Stimulated activated CD8-positive, alpha-beta memory T cell treated with anti-CD3 and anti-CD28 coated beads, Interleukin-15, amount 100 ng/mL, for 24 hours (primary cell): ENCODE data around the gene TMEM191C.
"Not testable (repeated sequence)": the region's sequence is repeated elsewhere in the genome, so short reads cannot be mapped to it uniquely, and the experiment has no call there.

Source experiments
- DNase-seq: peaks from one replicate; pipeline ENCODE4 v3.0.0-alpha.2; 2020; ENCODE audit warnings: low read depth

Gene TMEM191C

DNA sequence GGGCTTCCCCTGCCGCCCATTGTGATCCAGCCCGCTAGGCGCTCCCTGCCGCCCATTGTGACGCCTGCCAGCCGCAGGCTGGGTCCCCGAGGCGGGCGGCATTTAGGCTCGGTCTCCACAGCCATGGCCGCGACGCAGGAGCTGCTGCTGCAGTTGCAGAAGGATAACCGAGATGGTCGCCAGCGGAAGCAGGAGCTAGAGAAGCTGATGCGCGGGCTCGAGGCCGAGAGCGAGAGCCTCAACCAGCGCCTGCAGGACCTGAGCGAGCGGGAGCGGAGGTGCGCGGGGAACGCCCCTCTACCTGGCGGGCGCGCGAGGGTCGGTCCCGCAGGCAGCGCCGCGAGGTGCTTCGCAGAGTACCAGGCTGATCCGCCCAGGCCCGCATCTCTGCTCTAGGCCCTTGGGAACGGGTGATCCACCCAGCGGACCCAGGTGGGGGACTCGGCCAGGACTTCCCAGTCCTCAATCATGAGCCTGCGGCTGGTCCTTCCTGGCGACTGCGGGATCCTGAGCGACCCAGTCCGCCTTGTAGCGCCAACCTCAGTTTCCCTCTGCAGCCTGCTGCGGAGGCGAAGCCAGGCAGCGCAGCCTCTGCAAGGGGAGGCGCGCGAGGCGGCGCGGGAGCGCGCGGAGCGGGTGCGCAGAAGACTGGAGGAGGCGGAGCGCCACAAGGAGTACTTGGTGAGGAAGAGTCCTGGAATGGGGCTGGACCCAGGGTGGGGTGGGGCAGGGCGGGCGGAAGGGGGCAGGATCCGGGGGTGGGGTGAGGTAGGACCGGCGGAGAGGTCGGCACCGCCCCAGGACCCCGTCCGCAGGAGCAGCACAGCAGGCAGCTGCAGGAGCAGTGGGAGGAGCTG is at the start of gene TMEM191C:
TMEM191C (plus strand) TSS at position 51 of the 857 bp plus-strand sequence; CDS start at position 124, 73 bp downstream.
- DNase-seq = not testable (repeated sequence)

DNA sequence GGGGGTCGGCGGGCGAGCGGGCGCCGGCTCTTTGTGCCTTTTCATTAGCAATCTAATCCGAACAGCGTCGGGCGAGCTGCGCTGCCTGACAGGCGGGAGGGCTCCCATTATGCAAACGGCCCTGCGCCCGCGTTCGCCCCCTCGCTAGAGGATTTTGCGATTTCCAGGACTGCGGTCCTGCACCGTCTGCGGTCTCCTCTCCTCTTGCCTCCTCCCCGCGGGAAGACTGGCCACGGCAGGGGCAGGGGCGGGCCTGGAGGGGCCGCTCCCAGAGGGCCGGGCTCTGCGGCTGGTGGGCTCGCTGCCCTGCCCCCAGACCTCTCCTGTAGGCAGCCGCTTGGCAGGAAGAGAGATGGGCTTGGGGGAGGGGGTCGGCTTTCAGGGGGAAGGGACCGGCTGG is 49.3 kb upstream of the TMEM191C start:
- DNase-seq = not testable (repeated sequence)

DNA sequence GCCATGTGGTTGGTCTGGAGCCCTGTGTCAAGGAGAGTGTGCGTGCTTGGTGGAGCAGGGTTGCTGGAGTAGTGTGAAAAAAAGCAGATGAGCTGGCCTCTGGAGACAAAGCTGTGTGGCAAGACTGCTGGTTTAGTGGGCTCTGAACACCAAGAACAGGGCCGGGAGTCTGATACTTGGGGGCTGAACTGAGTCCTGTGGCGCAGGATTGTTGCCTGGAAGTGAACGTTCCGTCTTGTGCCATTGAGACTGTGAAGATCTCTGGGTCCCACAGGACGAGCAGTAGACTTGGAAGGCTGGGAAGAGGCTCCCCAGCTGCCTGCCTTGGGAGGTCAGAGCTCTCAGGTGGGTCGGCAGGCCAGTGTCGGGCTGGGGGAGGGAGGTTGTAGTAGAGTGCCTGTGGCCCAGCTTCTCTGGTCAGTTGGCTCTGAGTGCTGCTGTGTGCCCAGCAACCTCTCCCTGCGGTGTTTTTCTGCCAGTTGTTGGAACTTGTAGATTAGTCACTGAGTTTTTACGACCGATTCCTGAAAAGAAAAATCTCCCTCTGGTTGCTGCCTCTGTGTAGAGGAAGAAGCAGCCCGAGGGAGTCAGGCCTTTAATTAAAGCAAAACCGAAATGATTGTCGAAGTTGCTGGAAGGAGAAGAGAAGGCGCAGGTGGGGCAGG is 48.1 kb upstream of the TMEM191C start:
- not testable (repeated sequence) for DNase-seq

DNA sequence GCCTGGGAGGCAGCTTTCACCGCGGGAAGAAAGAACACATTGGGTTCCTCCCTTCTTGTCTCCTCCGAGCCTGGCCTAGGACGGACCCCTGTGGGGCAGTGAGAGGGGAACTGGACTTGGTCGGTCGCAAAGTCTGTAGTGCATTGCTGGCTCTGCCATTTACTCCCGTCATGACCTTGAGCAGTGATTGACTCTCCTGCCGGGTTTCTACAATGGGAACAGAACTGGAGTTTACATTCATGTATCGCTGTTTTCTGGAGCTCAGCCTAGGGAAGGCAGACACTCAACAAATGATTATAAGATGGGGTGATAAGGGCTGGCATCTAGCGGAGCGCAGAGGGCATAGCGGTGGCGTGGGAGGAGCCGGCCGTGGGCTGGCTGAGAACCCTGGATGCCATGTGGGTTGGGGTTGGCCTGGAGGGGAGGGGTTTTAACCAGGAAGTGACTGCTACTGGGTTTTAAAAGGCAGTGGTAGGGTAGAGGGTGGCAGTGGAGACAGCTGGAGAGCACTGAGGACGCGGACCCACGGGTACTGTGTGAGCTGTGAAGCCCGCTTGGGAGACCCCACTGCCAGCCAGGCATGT is 46.9 kb upstream of the TMEM191C start:
- not testable (repeated sequence) for DNase-seq

DNA sequence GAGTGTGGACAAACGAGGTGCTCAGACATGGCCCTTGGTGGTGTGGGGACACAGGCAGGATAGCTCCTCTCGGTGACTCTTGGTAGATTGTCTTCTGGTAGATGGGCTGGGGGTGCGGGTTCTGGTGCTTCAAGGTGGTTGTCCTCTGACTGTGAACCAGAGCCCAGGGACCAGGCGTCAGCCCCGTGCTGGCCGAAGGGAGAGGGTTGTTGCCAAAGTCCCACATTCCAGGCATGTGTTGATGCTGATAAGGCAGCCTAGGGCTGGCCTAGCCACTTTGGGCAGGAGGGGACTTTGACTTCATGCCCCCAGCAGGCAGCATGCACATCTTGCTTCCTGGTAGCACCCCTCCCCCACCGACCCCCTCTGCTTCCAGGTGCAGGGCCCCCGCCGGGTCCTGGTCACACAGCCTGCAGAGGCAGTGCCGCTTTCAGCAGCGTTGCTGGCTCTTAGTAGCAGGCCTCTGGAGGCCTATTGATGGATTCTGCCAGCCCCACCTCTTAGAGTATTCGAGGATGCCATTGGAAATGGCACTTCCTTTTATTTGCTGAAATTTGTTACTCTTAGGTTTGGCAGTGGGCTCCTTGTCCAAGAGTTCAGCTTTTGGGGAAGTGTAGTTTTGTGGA is 43.0 kb upstream of the TMEM191C start:
- DNase-seq = not testable (repeated sequence)

DNA sequence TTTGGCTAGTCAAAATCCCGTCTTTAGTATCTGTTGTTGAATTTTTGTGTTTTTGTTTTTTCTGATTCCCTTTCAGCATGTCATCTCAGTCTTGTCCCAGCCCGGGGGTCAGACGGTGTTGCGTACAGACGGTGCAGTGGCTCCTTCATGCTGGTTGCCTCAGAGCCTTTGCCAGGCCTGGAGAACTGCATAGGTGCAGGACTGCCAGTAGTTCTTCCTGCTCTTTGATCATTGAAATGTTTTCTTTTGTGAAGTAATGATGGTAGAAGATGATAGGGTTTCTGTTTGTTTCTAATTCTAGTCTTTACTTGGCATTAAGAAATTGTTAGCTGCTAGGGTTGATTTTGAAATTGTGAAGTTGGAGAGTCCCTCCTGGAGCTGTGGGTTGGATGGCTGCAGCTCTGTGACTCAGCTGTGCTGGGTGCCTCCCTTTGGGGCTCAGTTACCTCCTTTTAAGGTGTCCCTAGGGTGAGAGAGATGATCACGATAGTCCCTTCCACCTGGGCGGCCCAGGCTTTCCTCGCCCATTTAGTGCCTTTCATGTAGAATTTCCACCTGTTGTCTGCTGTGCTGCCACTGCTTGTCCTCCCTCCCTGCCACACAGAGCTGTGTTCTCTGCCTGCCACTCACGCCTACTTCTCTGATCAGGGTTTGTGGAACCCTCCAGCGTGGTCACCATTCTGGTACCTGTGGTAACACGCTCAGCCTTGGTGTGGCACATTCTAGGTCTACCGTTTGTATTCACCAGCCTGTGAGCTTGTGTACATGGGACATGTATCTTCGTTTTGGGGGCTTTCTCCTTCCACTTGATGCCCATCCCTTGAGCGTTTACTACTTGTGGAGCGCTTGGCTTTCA is 32.6 kb upstream of the TMEM191C start:
- DNase-seq = not testable (repeated sequence)

DNA sequence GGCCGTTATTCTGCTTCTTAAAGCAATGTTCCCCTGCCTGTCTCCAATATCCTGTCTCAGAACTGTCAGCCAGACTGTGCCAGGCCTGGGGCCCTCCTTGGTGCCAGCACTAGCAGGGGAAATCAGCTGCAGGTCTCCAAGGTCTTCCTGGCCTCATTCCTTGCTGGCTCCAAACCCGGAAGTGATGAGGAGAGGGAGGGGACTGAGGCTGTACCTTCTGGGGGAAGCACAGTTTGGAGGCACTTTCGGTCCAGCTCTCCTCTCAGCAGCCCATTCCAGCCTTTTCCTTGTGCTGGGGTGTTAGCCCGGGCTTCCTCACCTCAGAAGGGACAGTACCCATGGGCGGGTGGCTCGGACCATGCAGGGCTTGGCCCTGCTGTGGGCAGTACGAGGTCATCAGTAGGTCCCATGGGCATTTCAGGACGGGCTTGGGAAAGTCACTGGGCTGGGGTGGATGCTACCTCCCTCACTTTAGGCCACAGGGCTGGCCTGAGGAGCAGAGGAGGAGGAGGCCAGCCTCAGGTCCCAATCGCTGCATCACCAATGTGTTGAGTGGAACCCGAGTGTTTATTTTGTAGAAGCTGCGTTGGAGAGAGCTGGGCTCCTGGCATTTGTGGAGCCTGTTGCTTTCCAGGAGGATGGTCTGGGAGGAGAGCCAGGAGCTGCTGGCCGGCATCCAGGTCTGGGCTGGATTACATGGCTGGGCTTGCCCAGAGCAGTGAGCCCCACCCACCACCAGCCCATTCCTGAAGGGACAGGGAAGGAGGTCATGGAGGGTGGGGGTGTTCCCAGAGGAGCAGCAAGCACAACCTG is 31.0 kb upstream of the TMEM191C start:
- not testable (repeated sequence) for DNase-seq

DNA sequence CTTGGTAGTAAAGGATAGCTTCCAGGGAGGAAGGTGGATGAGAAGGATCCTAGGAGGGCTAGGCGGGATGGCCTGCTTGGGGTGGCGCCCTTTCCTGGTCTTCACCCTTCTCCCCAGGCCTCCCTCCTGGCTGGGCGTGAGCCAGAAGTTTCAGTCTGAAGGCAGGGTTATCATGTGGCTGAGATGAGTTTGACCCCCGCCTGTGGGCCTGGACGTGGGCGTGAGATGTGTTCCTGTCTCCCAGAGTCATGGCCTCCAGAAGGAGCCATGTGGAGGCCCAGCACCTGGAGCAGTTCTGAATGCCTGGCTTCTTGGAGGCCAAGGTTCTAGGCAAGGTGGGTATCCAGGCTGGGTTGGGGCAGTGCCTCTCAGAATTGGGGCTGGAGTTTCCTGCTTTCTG is 29.2 kb upstream of the TMEM191C start:
- DNase-seq = not testable (repeated sequence)

DNA sequence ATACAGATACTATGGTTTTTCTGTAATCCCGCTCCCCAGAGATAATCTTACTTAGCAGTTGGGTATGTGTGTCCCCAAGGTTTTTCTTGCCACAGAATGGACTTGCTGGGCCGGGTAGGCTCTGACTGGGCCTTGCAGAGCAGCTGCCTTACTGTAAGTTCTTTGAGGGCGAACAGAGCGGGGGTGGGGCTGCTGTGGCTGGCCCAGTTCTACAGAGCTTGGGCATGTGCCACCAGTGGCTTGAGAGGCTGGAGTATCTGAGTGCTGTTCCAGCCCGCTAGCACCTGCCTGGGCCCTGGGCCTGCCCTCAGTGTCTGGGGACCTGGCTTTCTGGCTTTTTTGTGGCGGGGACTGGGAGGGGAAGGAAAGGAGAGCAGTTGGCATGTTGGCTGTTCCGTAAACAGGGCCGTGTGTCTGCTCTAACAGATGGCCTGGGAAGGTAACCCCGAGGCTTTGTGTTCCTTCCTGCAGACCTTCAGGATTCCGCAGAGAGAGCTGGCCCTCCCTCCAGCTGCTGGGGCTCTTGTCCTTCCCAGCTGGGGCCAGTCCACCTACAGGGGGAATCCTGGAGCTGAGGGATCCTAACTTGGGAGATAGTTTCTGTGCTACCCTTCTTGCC is 27.1 kb upstream of the TMEM191C start:
- DNase-seq = not testable (repeated sequence)

DNA sequence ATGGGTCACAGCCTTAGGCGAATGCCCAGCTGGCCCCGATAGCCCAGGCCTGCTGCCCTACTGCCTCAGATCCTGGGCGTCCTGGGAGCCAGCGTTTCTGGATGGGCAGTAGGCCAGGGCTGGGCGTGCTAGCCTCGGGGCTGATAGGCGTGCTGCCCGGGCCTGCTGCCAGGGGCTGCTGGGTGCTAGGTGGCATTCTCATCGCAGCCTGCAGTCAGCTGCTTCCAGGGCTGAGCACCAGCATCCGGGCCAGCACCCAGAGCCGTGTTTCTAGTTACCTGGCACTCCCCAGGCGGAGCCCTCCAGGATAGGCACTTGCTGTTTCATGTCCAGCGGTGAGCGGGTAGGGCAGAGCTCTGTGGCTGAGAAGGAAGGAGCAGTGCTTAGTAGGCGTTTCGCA is 26.5 kb upstream of the TMEM191C start:
- not testable (repeated sequence) for DNase-seq

DNA sequence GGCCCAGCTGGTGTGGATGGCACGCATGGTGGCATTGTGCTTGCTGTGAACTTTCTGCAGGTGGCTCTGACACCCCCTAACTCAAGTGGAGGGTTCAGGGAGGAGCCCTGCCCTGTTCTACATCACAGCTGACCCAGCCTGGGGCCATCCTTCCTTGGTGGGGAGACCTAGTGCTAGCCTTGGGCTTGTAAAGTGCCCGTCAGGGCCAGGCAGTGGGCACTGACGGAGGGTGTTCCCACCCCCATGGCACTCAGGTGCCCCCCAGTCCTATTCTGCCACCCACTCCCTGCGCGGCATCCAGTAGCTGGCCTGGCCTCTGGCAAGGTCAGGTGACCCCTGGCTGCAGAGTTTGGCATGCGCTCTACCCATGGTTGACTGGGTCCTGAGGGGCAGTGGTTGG is 26.0 kb upstream of the TMEM191C start:
- not testable (repeated sequence) for DNase-seq

DNA sequence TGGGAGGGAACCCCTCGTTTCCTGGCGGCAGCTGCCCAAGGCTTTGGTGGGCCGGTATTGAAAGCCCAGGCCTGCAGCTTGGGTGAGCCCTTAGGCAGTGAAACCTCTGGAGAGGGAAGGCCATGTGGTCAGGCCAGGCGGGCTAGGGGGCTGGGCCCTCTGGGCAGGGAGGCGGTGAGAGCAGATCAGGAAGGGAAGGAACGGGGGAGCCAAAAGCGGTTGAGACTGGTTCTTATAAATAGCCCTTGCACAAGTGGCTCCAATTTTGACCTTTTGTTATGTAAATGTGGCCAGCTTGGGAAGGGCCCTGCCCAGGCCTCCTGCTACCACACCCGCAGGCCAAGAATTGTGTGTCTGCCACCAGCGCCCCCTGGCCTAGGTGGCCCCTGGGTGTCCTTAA is 25.1 kb upstream of the TMEM191C start:
- not testable (repeated sequence) for DNase-seq

DNA sequence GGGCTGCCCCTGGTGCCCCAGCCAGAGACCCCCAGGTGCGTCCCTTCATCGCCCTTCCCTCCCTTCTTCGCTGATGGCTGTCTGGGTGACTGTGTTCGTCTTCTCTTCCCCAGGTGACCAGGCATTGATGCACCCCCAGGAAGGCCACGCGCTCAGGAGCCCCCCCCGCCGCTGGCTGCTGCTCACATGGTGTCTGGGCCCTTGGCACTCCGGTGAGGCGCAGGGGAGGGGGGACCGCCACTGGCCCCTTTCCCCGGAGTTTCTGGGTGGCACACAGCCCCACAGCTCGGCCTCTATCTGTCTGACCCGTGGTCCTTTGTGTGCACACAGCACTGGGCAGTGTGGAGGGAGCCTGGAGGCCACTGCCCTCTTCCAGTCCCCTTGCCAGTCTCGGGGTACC is 24.5 kb upstream of the TMEM191C start:
- not testable (repeated sequence) for DNase-seq

DNA sequence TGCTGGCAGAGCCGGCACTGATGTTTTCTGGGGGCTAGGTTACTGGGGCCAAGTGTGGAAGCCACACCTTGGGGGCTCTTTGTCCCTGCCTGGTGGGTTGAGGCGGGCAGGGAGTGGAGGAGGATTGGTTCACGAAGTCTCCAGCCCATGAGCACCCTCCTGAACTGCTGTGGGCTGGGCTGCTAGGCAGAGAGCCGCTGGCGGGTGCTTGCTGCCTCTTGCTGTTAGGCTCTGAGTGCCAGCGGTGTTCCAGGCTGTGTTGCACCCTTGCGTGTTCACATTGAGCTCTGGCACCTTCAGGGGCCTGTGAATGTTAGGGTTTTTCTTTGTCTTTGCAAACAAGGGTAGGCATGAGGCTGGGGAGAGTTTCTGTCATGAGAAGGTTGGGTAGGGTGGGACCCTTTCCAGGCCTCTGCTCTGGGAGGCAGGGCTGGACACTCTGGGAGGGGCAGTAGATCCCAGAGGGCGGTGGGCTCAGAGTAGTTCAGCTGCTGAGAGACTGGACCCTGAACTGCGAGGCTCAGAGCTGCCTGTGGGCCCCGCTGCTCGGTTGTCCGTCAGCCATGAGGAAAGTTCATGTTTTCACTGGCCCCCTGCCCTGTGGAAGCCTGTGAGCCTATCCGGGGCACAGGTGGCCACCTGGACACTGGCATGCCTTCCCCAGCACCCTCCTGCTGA is 24.0 kb upstream of the TMEM191C start:
- DNase-seq = no peak

DNA sequence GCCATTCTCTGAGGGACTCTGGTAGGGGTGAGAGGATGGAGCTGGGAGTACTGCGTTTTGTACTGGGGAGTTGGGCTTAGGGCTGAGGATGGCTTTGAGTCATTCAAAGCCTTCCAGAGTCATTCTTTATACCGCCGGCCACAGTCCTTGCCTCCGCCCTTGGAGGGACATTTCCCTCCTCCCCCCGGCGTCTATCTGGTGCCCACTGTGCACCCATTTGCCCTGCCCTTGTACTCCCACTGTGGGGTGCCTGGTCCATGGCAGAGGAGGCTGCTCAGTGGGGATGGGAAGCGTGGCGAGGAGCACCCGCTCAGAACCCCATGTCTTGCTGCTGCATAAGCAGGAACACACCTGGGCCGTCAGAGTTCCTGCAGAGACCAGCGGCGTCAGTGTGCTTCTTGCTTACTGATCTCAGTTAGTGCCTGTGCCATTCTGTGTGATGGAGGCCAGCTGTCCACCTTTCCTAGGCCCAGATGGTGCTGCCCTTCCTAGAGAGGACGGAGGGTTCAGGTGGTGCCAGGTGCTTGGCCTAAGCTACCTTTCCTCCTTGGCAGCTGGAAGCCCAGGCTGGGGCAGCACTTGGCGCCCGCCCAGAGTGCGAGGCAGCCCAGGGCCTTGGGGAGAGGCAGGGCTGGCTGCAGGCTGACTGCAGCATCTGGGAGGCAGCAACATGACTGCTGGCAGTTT is 23.3 kb upstream of the TMEM191C start:
- DNase-seq = no peak

DNA sequence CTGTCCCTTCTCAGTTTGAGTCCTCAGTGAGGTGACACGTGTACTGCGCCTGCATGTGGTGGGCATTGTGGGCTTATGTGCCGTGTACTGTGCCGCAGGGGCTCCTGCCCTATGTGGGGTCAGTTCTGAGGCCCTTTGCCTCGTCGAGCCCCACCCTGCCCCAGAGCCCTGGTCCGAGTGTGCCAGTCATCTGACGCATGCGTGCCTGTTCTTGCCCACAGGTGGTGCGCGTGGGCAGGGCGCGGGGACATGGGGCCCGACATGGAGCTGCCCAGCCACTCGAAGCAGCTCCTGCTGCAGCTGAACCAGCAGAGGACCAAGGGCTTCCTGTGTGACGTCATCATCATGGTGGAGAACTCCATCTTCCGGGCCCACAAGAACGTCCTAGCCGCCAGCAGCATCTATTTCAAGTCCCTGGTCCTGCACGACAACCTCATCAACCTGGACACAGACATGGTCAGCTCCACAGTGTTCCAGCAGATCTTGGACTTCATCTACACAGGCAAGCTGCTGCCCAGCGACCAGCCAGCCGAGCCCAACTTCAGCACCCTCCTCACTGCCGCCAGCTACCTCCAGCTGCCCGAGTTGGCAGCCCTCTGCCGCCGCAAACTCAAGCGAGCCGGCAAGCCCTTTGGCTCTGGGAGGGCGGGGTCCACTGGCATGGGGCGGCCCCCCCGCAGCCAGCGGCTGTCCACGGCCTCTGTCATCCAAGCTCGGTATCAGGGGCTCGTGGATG is 22.3 kb upstream of the TMEM191C start:
- DNase-seq = no peak

DNA sequence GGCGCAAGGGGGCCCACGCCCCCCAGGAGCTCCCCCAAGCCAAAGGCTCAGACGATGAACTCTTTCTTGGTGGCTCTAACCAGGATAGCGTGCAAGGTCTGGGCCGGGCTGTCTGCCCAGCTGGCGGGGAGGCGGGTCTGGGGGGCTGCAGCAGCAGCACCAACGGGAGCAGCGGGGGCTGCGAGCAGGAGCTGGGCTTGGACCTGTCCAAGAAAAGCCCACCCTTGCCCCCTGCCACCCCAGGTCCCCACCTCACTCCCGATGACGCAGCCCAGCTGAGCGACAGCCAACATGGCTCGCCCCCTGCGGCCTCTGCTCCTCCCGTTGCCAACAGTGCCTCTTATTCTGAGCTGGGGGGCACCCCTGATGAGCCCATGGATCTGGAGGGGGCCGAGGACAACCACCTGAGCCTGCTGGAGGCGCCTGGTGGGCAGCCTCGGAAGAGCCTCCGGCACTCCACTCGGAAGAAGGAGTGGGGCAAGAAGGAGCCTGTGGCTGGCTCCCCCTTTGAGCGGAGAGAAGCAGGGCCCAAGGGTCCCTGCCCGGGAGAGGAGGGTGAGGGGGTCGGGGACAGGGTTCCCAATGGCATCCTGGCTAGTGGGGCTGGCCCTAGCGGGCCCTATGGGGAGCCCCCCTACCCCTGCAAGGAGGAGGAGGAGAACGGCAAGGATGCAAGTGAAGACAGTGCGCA is 21.6 kb upstream of the TMEM191C start:
- DNase-seq = no peak
